Smooth muscle cell (in vitro differentiated cells): ENCODE results near the gene NARS2. TPM values are rescaled to one million over a fixed set of nuclear protein-coding genes. Genes with fewer than 3 reads are reported as not detected.

Experiments used
- DNase-seq: peaks from one replicate; lab custom pipeline; 2025; ENCODE audit not compliant: unreplicated experiment; lab: John Stamatoyannopoulos, UW
- H2AFZ ChIP-seq: fragments of 200-600 bp; sonication (generic); 2 replicates; pipeline ENCODE4 v1.6.0; 2016; ENCODE audit warnings: antibody characterized with exemption, low read depth, mild to moderate bottlenecking
- H3F3A ChIP-seq: fragments of 200-600 bp; sonication (generic); 2 replicates; pipeline ENCODE4 v1.6.0; 2017; ENCODE audit warnings: antibody characterized with exemption, low read depth
- H3K27ac ChIP-seq: fragments of 200-600 bp; sonication (generic); 2 replicates; pipeline ENCODE4 v1.5.1; 2016; ENCODE audit warnings: low read depth, mild to moderate bottlenecking
- H3K27me3 ChIP-seq: fragments of 200-600 bp; sonication (generic); 2 replicates; pipeline ENCODE4 v1.6.1; 2016; ENCODE audit warnings: low read depth, mild to moderate bottlenecking
- H3K36me3 ChIP-seq: fragments of 200-600 bp; sonication (generic); 2 replicates; pipeline ENCODE4 v1.5.1; 2016; ENCODE audit warnings: low read depth
- H3K4me1 ChIP-seq: fragments of 200-600 bp; sonication (generic); 2 replicates; pipeline ENCODE4 v1.5.1; 2016; ENCODE audit warnings: low read depth
- H3K4me2 ChIP-seq: fragments of 200-600 bp; sonication (generic); 2 replicates; pipeline ENCODE4 v1.6.0; 2016; ENCODE audit warnings: mild to moderate bottlenecking
- H3K4me3 ChIP-seq: fragments of 200-600 bp; sonication (generic); 2 replicates; pipeline ENCODE4 v1.5.1; 2016; ENCODE audit warnings: mild to moderate bottlenecking
- H3K79me2 ChIP-seq: fragments of 200-600 bp; sonication (generic); 2 replicates; pipeline ENCODE4 v1.6.0; 2016; ENCODE audit warnings: low read depth, mild to moderate bottlenecking
- H3K9ac ChIP-seq: fragments of 200-600 bp; sonication (generic); 2 replicates; pipeline ENCODE4 v1.6.0; 2016; ENCODE audit warnings: low read depth
- H3K9me3 ChIP-seq: fragments of 200-600 bp; sonication (generic); replicated peaks from 2 replicates; pipeline ENCODE4 v1.5.1; 2016; ENCODE audit warnings: low read depth
- H4K20me1 ChIP-seq: fragments of 200-600 bp; sonication (generic); 2 replicates; pipeline ENCODE4 v1.6.0; 2016; ENCODE audit warnings: low read depth
- CTCF ChIP-seq: fragments of 200-600 bp; sonication (generic); IDR thresholded peaks from 2 replicates; pipeline ENCODE4 v1.5.1; 2017; ENCODE audit warnings: borderline replicate concordance, mild to moderate bottlenecking, antibody characterized with exemption; ENCODE audit not compliant: insufficient read depth, poor library complexity, severe bottlenecking
- WGBS: methylation state at CpG from one replicate; pipeline ENCODE4 v1.1.7; 2016; ENCODE audit warnings: low lambda C conversion rate; 5-methylcytosine and 5-hydroxymethylcytosine counted together
- polyA plus RNA-seq: library from polyadenylated mRNA; unstranded; fragments of >200 nt; fragmentation: Nextera tagmentation; extraction: Ambion mirVana; gene quantifications from 2 replicates; pipeline ENCODE4 v1.2.1, GENCODE V29; 2016
- total RNA-seq: library from RNA; depleted of rRNA; stranded (reverse); fragments of >200 nt; gene quantifications from 2 replicates; pipeline ENCODE4 v1.2.3, GENCODE V29; 2014

NARS2 gene
- total and polyA plus RNA-seq, 2 experiments from 2014 or later = 12.2 to 17.4 TPM

GRCh38 chr11:78504708-78505107 is 70.0 kb downstream of the NARS2 start:
- no peak for TF ChIP-seq CTCF
- no peak overlapping the region for H3K4me3 ChIP-seq
- no peaks in the 10 kb centered on the region for H3F3A ChIP-seq
- H3K9ac ChIP-seq = no peak overlapping the region
- H3K4me2 ChIP-seq = no peak overlapping the region
- H3K27me3 ChIP-seq = no peaks in the 10 kb centered on the region
- H3K9me3 ChIP-seq = no peaks in the 10 kb centered on the region
- H2AFZ ChIP-seq = no peak overlapping the region
- WGBS = 96% methylated on average over 4 of the region's 4 CpGs
- H3K79me2 ChIP-seq = no peaks in the 10 kb centered on the region
- no peak for DNase-seq
- no peaks in the 10 kb centered on the region for H3K36me3 ChIP-seq
- no peaks in the 10 kb centered on the region for H4K20me1 ChIP-seq
- no peaks in the 10 kb centered on the region for H3K4me1 ChIP-seq
- H3K27ac ChIP-seq = no peak overlapping the region

GRCh38 chr11:78504181-78504580 is 70.5 kb downstream of the NARS2 start:
- Histone ChIP-seq H3K27me3 (no peaks in the 10 kb centered on the region), H3K9ac (no peak overlapping the region), H4K20me1 (no peaks in the 10 kb centered on the region), H3F3A (no peaks in the 10 kb centered on the region), H3K9me3 (no peaks in the 10 kb centered on the region), H3K79me2 (no peaks in the 10 kb centered on the region), H3K4me1 (no peaks in the 10 kb centered on the region), H2AFZ (no peak overlapping the region), H3K36me3 (no peaks in the 10 kb centered on the region), H3K27ac (no peak overlapping the region), H3K4me3 (no peak overlapping the region), H3K4me2 (no peak overlapping the region)
- TF ChIP-seq CTCF = no peak
- DNase-seq = no peak
- WGBS = 92% methylated on average over 2 of the region's 2 CpGs

DNA sequence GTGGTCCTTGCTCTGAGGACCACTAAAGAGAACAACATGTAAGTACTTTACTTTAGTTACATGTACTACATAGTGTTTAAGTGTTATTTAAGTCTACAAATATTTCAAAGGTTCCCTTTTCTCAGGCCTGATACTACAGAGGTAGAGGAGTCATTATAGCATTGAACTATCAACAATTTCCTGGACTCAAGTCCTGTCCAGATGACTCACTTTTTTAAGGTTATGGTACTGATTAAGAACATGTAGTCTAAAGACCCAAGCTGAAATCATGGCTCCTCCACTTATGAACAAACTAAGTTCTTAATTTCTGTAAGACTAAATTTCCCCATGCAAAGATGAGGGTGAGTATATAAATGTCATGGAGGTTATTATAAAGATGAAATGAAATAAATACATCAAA is 74.7 kb downstream of the NARS2 start:
- H3K27me3 ChIP-seq = no peaks in the 10 kb centered on the region
- no peak overlapping the region for H2AFZ ChIP-seq
- no peaks in the 10 kb centered on the region for H3K36me3 ChIP-seq
- H3K9me3 ChIP-seq = no peaks in the 10 kb centered on the region
- no peaks in the 10 kb centered on the region for H3K79me2 ChIP-seq
- H3K27ac ChIP-seq = no peak overlapping the region
- H4K20me1 ChIP-seq = no peaks in the 10 kb centered on the region
- DNase-seq = no peak
- no peak overlapping the region for H3K9ac ChIP-seq
- peaks cover 1% of the 10 kb centered on the region for H3K4me1 ChIP-seq
- H3F3A ChIP-seq = no peaks in the 10 kb centered on the region
- no peak for TF ChIP-seq CTCF
- H3K4me2 ChIP-seq = no peak overlapping the region
- no peak overlapping the region for H3K4me3 ChIP-seq

- H3K4me3 ChIP-seq = no peak overlapping the region
Measured at GRCh38 chr11:78497293-78497692, 77.4 kb downstream of the NARS2 start.

More at GRCh38 chr11:78497293-78497692, 77.4 kb downstream of the NARS2 start:
- H3K79me2 ChIP-seq = no peaks in the 10 kb centered on the region
- H3K9me3 ChIP-seq = no peaks in the 10 kb centered on the region
- no peak overlapping the region for H3K4me2 ChIP-seq
- H3K27me3 ChIP-seq = no peaks in the 10 kb centered on the region
- H3K9ac ChIP-seq = no peak overlapping the region
- peaks cover 5% of the 10 kb centered on the region for H3K4me1 ChIP-seq
- no peaks in the 10 kb centered on the region for H4K20me1 ChIP-seq
- no peak overlapping the region for H2AFZ ChIP-seq
- no peaks in the 10 kb centered on the region for H3F3A ChIP-seq
- no peak for DNase-seq
- no peak overlapping the region for H3K27ac ChIP-seq
- no peaks in the 10 kb centered on the region for H3K36me3 ChIP-seq
- TF ChIP-seq CTCF = no peak
